ENCODE data around the gene PSMD3. TPM values are rescaled to one million over a fixed set of nuclear protein-coding genes. Genes with fewer than 3 reads are reported as not detected.

PSMD3 gene
- total RNA-seq, 3 donors from 2014 or later (not counting 1 experiment from before 2014, with no cell fraction given), result 66.1 to 83.8 (median 78.9) TPM

DNA sequence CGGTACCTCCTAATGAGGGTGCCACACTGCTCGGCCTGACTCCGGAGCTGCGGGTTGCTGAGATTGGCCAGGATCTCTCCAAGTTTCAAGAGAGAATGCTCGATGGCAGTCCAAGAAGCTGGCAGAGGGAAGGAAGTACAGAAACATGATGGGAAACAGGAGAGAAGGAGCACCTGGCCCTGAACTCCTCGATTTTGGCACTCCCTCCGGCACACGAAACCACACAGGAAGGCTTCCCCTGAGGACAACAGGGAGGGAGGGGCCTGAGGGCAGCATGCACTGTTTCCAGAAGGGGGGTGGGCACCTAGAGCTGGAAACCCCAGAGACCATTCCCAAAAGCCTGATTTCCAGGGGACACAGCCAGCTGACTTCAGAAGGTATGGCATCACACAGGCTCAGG lies 52.7 kb downstream of the PSMD3 start:
- Mint-ChIP-seq H3K27me3 (ENCODE audit: low read depth in 2 of 2) (no peaks in the 10 kb centered on the region), H3K36me3 (peaks cover 12% of the 10 kb centered on the region), H3K4me3 (no peak overlapping the region), H3K4me1 (no peaks in the 10 kb centered on the region), H3K9me3 (no peaks in the 10 kb centered on the region), H3K27ac (no peak overlapping the region)
- peaks cover 62% of the 10 kb centered on the region for H3K36me3 ChIP-seq (ENCODE audit: control insufficient read depth, insufficient read depth, low read length)
- TF ChIP-seq, protein P1, sequence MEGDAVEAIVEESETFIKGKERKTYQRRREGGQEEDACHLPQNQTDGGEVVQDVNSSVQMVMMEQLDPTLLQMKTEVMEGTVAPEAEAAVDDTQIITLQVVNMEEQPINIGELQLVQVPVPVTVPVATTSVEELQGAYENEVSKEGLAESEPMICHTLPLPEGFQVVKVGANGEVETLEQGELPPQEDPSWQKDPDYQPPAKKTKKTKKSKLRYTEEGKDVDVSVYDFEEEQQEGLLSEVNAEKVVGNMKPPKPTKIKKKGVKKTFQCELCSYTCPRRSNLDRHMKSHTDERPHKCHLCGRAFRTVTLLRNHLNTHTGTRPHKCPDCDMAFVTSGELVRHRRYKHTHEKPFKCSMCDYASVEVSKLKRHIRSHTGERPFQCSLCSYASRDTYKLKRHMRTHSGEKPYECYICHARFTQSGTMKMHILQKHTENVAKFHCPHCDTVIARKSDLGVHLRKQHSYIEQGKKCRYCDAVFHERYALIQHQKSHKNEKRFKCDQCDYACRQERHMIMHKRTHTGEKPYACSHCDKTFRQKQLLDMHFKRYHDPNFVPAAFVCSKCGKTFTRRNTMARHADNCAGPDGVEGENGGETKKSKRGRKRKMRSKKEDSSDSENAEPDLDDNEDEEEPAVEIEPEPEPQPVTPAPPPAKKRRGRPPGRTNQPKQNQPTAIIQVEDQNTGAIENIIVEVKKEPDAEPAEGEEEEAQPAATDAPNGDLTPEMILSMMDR (IDR thresholded peaks at IDR 0.05), result no peak
- H3K9me3 ChIP-seq (ENCODE audit: control insufficient read depth, insufficient read depth, low read length), result no peaks in the 10 kb centered on the region
- no peak overlapping the region for H3K27ac ChIP-seq (ENCODE audit: low read length)
- ATAC-seq (no peak), DNase-seq (no peak)
- 87% methylated on average over 8 of the region's 8 CpGs for WGBS (ENCODE audit: insufficient coverage)
- intact Hi-C loops (cut with micrococcal nuclease), result no loop called here
- H3K27me3 ChIP-seq (ENCODE audit: control insufficient read depth, insufficient read depth, low read length), result no peaks in the 10 kb centered on the region
- no peaks in the 10 kb centered on the region for H3K4me1 ChIP-seq (ENCODE audit: control insufficient read depth, insufficient read depth, low read length)
- H3K4me3 ChIP-seq (ENCODE audit: low read length), result no peak overlapping the region

DNA sequence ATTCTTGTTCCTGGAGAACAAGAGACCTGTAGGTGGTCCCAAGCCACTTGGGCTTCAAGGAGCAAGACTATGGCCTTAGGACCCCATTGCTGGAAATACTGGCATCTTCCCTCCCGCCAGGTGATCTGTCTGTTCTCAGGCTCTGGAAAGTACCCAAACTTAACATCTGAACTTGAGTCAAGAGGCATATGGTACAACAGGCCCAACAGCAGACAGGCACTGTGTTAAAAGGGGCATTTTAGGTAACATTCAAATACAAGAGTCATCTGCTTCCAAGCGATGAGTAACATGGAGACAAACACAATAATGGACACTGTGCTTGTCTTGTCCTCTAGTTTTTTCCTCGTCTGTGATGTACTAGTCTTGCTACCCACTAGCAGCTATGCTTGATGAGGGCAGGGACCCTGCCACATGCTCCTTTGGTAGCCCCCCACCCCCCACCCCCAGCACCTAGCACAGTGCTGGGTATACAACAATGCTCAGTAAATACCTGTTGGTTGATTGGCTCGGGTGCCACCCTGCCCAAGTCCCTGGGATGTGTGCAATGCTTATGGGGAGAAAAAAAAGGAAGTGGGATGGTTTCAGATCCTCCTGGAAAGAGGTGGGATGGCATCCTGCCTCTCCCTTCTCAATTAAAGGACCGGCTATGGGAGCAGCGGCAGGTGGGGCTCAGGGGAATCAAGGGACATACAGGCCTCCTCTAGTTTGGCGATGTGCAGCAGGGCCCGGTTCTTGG lies 54.0 kb downstream of the PSMD3 start:
- no peaks in the 10 kb centered on the region for H3K27me3 Mint-ChIP-seq (ENCODE audit: low read depth in 2 of 2)
- intact Hi-C loops (cut with micrococcal nuclease), result no loop called here
- H3K4me1 Mint-ChIP-seq, result peaks cover 0 to 3% of the 10 kb centered on the region in 2 donors
- H3K36me3 Mint-ChIP-seq, result peaks cover 5% of the 10 kb centered on the region
- H3K27ac Mint-ChIP-seq, result no peak overlapping the region
- H3K4me3 Mint-ChIP-seq, result no peak overlapping the region
- ATAC-seq (no peak), DNase-seq (no peak)
- no peaks in the 10 kb centered on the region for H3K9me3 Mint-ChIP-seq
- Histone ChIP-seq H3K9me3 (ENCODE audit: control insufficient read depth, insufficient read depth, low read length) (no peaks in the 10 kb centered on the region), H3K4me1 (ENCODE audit: control insufficient read depth, insufficient read depth, low read length) (no peaks in the 10 kb centered on the region), H3K4me3 (ENCODE audit: low read length) (no peak overlapping the region), H3K36me3 (ENCODE audit: control insufficient read depth, insufficient read depth, low read length) (peaks cover 54% of the 10 kb centered on the region), H3K27me3 (ENCODE audit: control insufficient read depth, insufficient read depth, low read length) (no peaks in the 10 kb centered on the region), H3K27ac (ENCODE audit: low read length) (no peak overlapping the region)
- 92% methylated on average over 8 of the region's 8 CpGs for WGBS (ENCODE audit: insufficient coverage)
- TF ChIP-seq, protein P1 (IDR thresholded peaks at IDR 0.05), result no peak

DNA sequence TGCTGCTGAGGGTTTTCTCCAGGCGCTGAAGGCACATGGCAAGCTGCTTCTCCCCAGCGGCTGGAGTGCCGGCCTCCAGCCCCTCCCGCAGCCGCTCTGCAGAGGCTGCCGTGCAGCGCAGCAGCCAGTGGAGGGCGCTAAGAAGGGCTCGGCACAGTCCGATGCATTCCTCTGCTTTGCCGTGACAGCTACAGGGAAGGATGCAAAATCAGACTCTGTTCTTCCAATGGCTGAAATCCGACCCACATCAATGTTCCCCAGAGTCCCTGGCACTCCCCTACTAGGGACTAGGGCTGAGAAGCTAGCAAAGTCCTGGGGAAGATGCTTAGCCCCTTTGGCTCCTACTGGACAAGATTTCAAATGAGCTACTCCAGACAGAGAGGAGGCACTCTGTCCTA lies 54.6 kb downstream of the PSMD3 start:
- H3K9me3 ChIP-seq (ENCODE audit: control insufficient read depth, insufficient read depth, low read length), result no peaks in the 10 kb centered on the region
- Mint-ChIP-seq H3K27me3 (ENCODE audit: low read depth in 2 of 2) (no peaks in the 10 kb centered on the region), H3K9me3 (no peaks in the 10 kb centered on the region), H3K27ac (no peak overlapping the region), H3K4me3 (no peak overlapping the region), H3K36me3 (no peaks in the 10 kb centered on the region), H3K4me1 (peaks cover 0 to 3% of the 10 kb centered on the region in 2 donors)
- peaks cover 50% of the 10 kb centered on the region for H3K36me3 ChIP-seq (ENCODE audit: control insufficient read depth, insufficient read depth, low read length)
- H3K27ac ChIP-seq (ENCODE audit: low read length), result no peak overlapping the region
- no peaks in the 10 kb centered on the region for H3K4me1 ChIP-seq (ENCODE audit: control insufficient read depth, insufficient read depth, low read length)
- no peak for DNase-seq
- intact Hi-C loops (cut with micrococcal nuclease), result no loop called here
- TF ChIP-seq, protein P1 (IDR thresholded peaks at IDR 0.05), result no peak
- WGBS (ENCODE audit: insufficient coverage), result 92% methylated on average over 12 of the region's 12 CpGs
- H3K4me3 ChIP-seq (ENCODE audit: low read length), result no peak overlapping the region
- no peak for ATAC-seq
- H3K27me3 ChIP-seq (ENCODE audit: control insufficient read depth, insufficient read depth, low read length), result no peaks in the 10 kb centered on the region
